ENCODE measurements around the gene PPP1R2B. TPM values are rescaled to one million over a fixed set of nuclear protein-coding genes. Genes with fewer than 3 reads are reported as not detected.
A peak's percentile ranks its signal among the peaks of the same experiment; 100 is the strongest.

Gene PPP1R2B
- total RNA-seq, 2 experiments from 2014 or later = 0.13 TPM

- H3K36me3 Mint-ChIP-seq (ENCODE audit: low read depth) = peaks cover 4% of the 10 kb centered on the region
- H3K4me1 Mint-ChIP-seq (ENCODE audit: low read depth) = no peaks in the 10 kb centered on the region
- H3K27me3 Mint-ChIP-seq (ENCODE audit: low read depth) = peaks cover 6% of the 10 kb centered on the region
- H3K9me3 Mint-ChIP-seq (ENCODE audit: insufficient read depth) = peaks cover 3% of the 10 kb centered on the region
- DNase-seq (no peak), ATAC-seq (no peak)
- ChIA-PET POLR2A (no interaction called here), CTCF (interaction anchor here (1.7 kb wide), 1 partner anchor 27 kb away, joined by 4 read pairs; no protein-coding TSS in a partner anchor)
- H3K27ac Mint-ChIP-seq = no peak overlapping the region
- no peak overlapping the region for H3K4me3 Mint-ChIP-seq
Observed at GRCh38 chr5:156879665-156880285, 29.7 kb downstream of the PPP1R2B start.

- ChIA-PET CTCF (no interaction called here), POLR2A (no interaction called here)
- H3K4me3 Mint-ChIP-seq = no peak overlapping the region
- peaks cover 11% of the 10 kb centered on the region for H3K27me3 Mint-ChIP-seq (ENCODE audit: low read depth)
- no peaks in the 10 kb centered on the region for H3K4me1 Mint-ChIP-seq (ENCODE audit: low read depth)
- no peak for ATAC-seq
- no peak for DNase-seq
- H3K27ac Mint-ChIP-seq = no peak overlapping the region
- peaks cover 3% of the 10 kb centered on the region for H3K36me3 Mint-ChIP-seq (ENCODE audit: low read depth)
- no peaks in the 10 kb centered on the region for H3K9me3 Mint-ChIP-seq (ENCODE audit: insufficient read depth)
Observed at GRCh38 chr5:156883316-156883875, 33.3 kb downstream of the PPP1R2B start.

GRCh38 chr5:156888520-156888919 lies 38.4 kb downstream of the PPP1R2B start:
- Mint-ChIP-seq H3K9me3 (ENCODE audit: insufficient read depth) (peaks cover 2% of the 10 kb centered on the region), H3K4me3 (no peak overlapping the region), H3K27me3 (ENCODE audit: low read depth) (peaks cover 6% of the 10 kb centered on the region), H3K4me1 (ENCODE audit: low read depth) (peaks cover 24% of the 10 kb centered on the region), H3K27ac (no peak overlapping the region), H3K36me3 (ENCODE audit: low read depth) (peaks cover 4% of the 10 kb centered on the region)
- ATAC-seq (no peak), DNase-seq (no peak)
- CTCF ChIA-PET = interaction anchor here (0.7 to 1.9 kb wide), 4 partner anchors 27 to 244 kb away, joined by 3 to 6 read pairs (median 4); partner anchors contain the start of gene HAVCR2
- POLR2A ChIA-PET = interaction anchor here (0.7 kb wide), 1 partner anchor 64 kb away, joined by 3 read pairs; no protein-coding TSS in a partner anchor

- H3K27ac Mint-ChIP-seq = peak overlapping the region; percentile 90
- H3K36me3 Mint-ChIP-seq (ENCODE audit: low read depth) = peaks cover 14% of the 10 kb centered on the region
- CTCF ChIA-PET = interaction anchor here (0.8 to 3.6 kb wide), 7 partner anchors 22 to 240 kb away, joined by 3 to 14 read pairs (median 4); no protein-coding TSS in a partner anchor
- H3K4me3 Mint-ChIP-seq = no peak overlapping the region
- H3K4me1 Mint-ChIP-seq (ENCODE audit: low read depth) = peaks cover 35% of the 10 kb centered on the region
- H3K27me3 Mint-ChIP-seq (ENCODE audit: low read depth) = no peaks in the 10 kb centered on the region
- POLR2A ChIA-PET = interaction anchor here (0.9 kb wide), 1 partner anchor 250 kb away, joined by 3 read pairs; the partner anchor contains the start of gene MED7
- peak; percentile 52 for ATAC-seq
- DNase-seq = no peak
- H3K9me3 Mint-ChIP-seq (ENCODE audit: insufficient read depth) = peaks cover 9% of the 10 kb centered on the region
Observed at GRCh38 chr5:156892223-156892622, 42.1 kb downstream of the PPP1R2B start.

GRCh38 chr5:156892864-156893263 lies 42.8 kb downstream of the PPP1R2B start:
- no peak overlapping the region for H3K4me3 Mint-ChIP-seq
- H3K27ac Mint-ChIP-seq = peak overlapping the region; percentile 90
- no peak for DNase-seq
- H3K27me3 Mint-ChIP-seq (ENCODE audit: low read depth) = no peaks in the 10 kb centered on the region
- H3K4me1 Mint-ChIP-seq (ENCODE audit: low read depth) = peaks cover 35% of the 10 kb centered on the region
- H3K9me3 Mint-ChIP-seq (ENCODE audit: insufficient read depth) = peaks cover 9% of the 10 kb centered on the region
- POLR2A ChIA-PET = interaction anchor here (0.5 to 0.9 kb wide), 2 partner anchors 11 to 250 kb away, joined by 3 read pairs; partner anchors contain the start of gene MED7
- ATAC-seq = no peak
- H3K36me3 Mint-ChIP-seq (ENCODE audit: low read depth) = peaks cover 14% of the 10 kb centered on the region
- CTCF ChIA-PET = interaction anchor here (0.8 to 3.6 kb wide), 8 partner anchors 22 to 239 kb away, joined by 3 to 14 read pairs (median 4); no protein-coding TSS in a partner anchor

- peak; percentile 52 for ATAC-seq
- H3K27ac Mint-ChIP-seq = peak overlapping the region; percentile 90
- H3K36me3 Mint-ChIP-seq (ENCODE audit: low read depth) = peaks cover 14% of the 10 kb centered on the region
- H3K4me3 Mint-ChIP-seq = peak overlapping the region; percentile 7
- ChIA-PET POLR2A (interaction anchor here (1.5 kb wide), 1 partner anchor 23 kb away, joined by 3 read pairs; no protein-coding TSS in a partner anchor), CTCF (interaction anchor here (1.0 to 3.6 kb wide), 7 partner anchors 12 to 239 kb away, joined by 3 to 14 read pairs (median 3); no protein-coding TSS in a partner anchor)
- DNase-seq = no peak
- H3K9me3 Mint-ChIP-seq (ENCODE audit: insufficient read depth) = peaks cover 9% of the 10 kb centered on the region
- peaks cover 35% of the 10 kb centered on the region for H3K4me1 Mint-ChIP-seq (ENCODE audit: low read depth)
- H3K27me3 Mint-ChIP-seq (ENCODE audit: low read depth) = no peaks in the 10 kb centered on the region
Observed at GRCh38 chr5:156893517-156893916, 43.4 kb downstream of the PPP1R2B start.

GRCh38 chr5:156896546-156896945 lies 46.5 kb downstream of the PPP1R2B start:
- H3K36me3 Mint-ChIP-seq (ENCODE audit: low read depth) = peaks cover 23% of the 10 kb centered on the region
- H3K4me1 Mint-ChIP-seq (ENCODE audit: low read depth) = peaks cover 32% of the 10 kb centered on the region
- H3K27ac Mint-ChIP-seq = no peak overlapping the region
- no peaks in the 10 kb centered on the region for H3K27me3 Mint-ChIP-seq (ENCODE audit: low read depth)
- H3K4me3 Mint-ChIP-seq = no peak overlapping the region
- ChIA-PET CTCF (interaction anchor here (1.4 to 1.5 kb wide), 2 partner anchors 32 to 235 kb away, joined by 3 read pairs; no protein-coding TSS in a partner anchor), POLR2A (no interaction called here)
- no peak for ATAC-seq
- peaks cover 16% of the 10 kb centered on the region for H3K9me3 Mint-ChIP-seq (ENCODE audit: insufficient read depth)
- no peak for DNase-seq

Other genes with a start within 250 kb of the PPP1R2B start
- 1 to 10 TPM; 2.7 to 4.0 TPM for gene TIMD4, start 112.9 kb downstream of the PPP1R2B start, total RNA-seq
- gene HAVCR1, start 208.8 kb downstream of the PPP1R2B start, total RNA-seq = 1 to 10 TPM; 2.8 to 2.9 TPM